HG02973 (cell line): Measurements from ENCODE around the gene RPL15.
A peak's percentile ranks its signal among the peaks of the same experiment; 100 is the strongest.
"Not testable (repeated sequence)": the region's sequence is repeated elsewhere in the genome, so short reads cannot be mapped to it uniquely, and the experiment has no call there.

Source experiments
- ATAC-seq: cut with Tn5 transposase; IDR thresholded peaks from one replicate; pipeline ENCODE4 v1.9.1; 2021; ENCODE audit warnings: moderate library complexity; ENCODE audit not compliant: unreplicated experiment

The RPL15 gene

DNA sequence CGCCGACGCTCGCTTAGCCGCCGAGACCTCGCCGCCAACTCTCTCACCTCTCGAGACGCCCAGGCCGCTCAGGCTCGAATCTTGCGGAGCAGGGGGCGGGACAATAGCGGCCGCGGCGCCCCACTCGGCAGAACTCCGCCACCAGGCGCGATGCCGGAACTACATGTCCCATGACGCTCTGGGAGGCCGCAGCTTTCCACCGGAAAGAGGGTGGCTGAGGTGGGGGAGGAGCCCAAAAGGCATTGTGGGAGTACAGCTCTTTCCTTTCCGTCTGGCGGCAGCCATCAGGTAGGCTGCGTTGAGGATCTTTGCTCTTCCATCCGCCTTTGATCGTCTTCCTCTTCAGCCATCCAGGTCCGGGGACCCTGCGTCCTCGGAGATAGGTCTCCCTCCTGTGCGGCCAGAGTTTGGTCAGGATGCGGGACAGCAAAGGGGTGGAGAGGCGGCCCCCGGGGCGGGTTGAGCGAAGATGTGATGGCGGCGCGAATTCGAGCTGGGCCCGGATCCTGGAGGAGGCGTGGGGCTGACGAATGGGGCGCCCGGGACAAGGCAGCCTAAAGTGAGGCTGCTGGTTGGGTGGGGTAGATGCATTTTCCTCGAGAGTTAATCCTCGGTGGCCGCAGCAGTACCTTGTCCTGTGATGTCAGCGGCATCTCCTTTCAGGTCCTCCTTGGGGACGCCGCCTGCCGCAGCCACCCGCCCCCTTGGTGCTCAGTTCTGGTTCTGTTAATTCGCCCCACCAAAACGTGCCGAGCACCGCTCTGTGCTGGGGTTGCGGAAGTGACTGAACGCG, at the start of gene RPL15, which contains the start of gene NKIRAS1:
Gene RPL15, plus strand, starts transcription at position 247 of the 793 bp plus-strand sequence. CDS start 728 bp downstream, outside the sequence.
Gene NKIRAS1, minus strand, starts transcription at position 105 of the 793 bp plus-strand sequence. CDS start 6,086 bp downstream, outside the sequence.
- ATAC-seq, result peak; percentile 95

DNA sequence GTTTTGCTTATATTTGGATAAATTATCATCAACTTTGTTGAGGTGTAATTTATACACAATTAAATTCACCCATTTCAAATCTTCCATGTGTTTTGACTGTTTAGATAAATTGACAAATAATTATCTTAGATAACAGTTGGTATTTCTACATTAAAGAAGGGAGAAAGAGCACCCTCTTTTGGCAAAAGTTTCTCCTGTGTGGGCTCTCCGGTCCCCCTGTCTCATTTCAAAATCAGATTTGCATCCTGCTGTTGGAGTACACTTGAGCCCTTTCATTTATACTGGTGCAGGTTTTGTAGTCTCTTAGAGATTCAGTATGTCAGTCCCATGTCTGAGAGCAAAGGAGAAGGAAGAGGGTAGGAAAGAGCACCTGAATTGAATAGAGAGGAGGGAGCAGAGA, 49.5 kb upstream of the RPL15 start:
- no peak for ATAC-seq

GRCh38 chr3:23867838-23868237, 49.1 kb upstream of the RPL15 start:
- ATAC-seq, result no peak

DNA sequence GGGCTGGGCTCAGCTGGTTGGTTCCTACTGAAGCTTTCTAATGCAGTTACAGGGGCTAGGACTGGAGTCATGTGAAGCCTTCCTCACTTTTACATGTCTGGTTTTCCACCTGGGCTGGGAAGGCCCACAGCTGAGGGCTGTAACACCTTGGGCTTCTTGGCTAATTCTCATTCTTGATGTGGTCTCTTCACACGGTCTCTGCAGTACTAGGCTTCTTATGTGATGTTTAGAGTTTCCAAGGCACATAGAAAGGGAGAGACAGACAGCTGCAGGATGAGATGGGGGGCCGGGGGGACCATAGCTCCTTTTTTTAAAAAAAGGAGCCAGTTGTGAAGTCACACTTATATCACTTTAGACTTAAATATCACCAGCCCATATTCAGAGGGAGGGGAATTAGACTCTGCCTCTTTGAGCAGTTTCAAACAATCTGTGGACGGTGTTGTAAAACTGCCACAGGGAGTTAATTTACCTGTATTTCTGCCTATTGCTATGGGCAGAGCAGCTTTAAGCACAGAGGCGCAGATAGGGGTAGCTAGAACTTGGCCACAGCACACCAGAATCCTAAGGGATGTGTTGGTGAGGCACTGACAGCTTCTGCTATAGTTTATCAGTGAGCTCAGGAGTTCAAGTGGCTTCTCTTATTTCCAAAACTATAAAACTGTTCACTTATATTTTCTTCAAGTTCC, 46.8 kb upstream of the RPL15 start:
- ATAC-seq, result no peak

GRCh38 chr3:23870663-23871043, 46.3 kb upstream of the RPL15 start:
- ATAC-seq, result not testable (repeated sequence)

GRCh38 chr3:23871361-23871760, 45.6 kb upstream of the RPL15 start:
- ATAC-seq, result not testable (repeated sequence)

DNA sequence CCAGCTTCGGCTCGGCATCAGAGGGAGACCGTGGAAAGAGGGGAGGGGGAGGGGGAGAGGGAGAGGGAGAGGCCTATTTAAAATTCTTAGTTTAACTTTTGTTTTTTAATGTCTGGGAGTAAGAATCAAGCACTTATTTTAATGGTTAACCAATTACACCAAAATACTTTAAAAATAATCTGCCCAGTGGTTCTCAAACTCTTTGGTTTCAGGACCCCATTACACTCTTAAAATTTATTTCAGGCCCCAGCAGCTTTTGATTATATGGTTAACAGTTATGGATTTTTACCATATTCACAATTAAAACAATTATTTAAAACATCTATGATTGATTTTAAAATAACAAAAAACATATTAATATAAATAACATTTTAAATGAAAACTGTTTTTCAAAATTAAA, 44.6 kb upstream of the RPL15 start:
- ATAC-seq, result no peak

DNA sequence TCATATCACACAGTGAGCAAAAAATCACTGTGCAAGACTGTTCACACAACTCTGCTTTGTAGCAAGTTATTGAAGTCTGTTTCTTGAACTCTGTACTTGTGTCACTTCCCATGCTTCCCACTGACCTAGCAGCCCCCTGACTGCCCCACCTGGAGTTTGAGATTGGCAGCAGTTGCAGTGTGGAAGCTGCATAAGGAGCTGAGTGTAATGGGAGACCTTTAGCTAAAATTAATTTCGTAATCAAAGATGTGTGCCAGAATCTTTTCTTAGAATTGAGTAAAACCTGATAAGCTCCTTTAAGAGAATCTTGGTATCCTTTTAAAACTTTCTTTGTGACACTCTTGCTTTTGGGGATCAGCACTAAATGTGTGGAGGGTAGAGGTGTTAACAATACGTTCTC, 43.0 kb upstream of the RPL15 start:
- no peak for ATAC-seq

GRCh38 chr3:23874359-23875112, 42.4 kb upstream of the RPL15 start:
- ATAC-seq, result no peak

- no peak for ATAC-seq
Observed at GRCh38 chr3:23875113-23875725, 41.7 kb upstream of the RPL15 start.

- ATAC-seq, result no peak
Observed at GRCh38 chr3:23876923-23877322, 40.0 kb upstream of the RPL15 start.

DNA sequence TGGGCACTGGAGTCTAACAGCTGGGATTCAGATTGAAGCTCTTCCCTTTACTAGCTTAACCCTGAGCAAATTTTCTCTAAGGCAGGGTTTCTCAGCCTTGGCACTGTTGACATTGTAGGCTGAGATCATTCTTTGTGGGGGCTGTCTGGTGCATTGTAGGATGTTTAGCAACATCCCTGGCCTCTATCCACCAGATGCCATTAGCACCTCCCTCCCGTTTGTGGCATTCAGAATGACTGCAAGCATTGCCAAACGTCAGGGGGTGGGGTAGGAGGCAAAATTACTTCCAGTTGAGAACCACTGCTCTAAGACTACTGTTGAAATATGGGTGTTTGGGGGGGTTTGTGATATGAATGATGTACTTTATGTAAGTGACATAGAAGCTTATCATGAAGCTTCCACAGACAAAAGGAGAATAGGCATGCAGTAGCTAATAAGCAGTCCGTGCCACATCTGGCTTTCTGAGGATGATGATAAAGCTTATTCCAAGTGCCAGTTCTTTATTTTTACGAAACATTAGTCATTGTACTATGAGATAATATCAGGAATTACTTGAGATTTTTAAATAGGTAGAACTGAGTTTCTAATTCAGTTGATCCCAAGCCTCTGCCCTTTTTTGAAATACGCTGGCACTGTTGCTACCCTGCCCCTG, 39.5 kb upstream of the RPL15 start:
- no peak for ATAC-seq

GRCh38 chr3:23879485-23879884, 37.4 kb upstream of the RPL15 start:
- no peak for ATAC-seq

GRCh38 chr3:23880703-23881339, 36.1 kb upstream of the RPL15 start:
- ATAC-seq, result no peak

GRCh38 chr3:23881993-23882392, 34.9 kb upstream of the RPL15 start:
- ATAC-seq, result not testable (repeated sequence)

DNA sequence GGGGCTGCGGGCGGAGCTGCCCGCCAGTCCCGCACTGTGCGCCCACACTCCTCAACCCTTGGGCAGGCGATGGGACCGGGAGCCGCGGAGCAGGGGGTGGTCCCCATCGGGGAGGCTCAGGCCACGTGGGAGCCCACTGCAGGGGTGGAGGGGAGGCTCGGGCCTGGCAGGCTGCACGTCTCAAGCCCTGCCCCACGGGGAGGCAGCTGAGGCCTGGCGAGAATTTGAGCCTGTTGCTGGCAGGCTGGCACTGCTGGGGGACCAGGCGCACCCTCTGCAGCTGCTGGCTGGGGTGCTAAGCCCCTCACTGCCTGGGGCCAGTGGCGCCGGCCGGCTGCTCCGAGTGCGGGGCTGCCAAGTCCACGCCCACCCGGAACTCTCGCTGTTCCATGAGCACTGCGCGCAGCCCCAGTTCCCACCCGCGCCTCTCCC, 34.4 kb upstream of the RPL15 start:
- no peak for ATAC-seq

DNA sequence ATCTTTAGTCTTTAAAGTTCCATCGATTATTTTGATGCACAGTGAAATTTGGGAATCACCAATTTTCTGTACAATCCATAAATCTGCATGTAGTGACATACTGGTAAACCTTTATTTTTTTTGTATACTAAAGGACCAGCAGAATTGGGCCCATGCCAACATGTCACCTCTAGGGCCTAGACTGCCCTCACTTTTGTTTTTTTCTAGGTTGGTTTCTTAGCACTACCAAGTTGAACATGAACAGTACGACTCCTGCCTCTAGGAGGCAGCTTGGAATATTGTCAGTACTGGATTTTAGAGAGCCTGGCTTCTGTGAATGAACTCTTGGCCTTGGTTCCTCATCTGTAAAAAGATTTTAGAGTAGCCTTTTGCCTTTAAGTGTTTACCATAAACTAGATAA, 32.5 kb upstream of the RPL15 start:
- ATAC-seq, result no peak

DNA sequence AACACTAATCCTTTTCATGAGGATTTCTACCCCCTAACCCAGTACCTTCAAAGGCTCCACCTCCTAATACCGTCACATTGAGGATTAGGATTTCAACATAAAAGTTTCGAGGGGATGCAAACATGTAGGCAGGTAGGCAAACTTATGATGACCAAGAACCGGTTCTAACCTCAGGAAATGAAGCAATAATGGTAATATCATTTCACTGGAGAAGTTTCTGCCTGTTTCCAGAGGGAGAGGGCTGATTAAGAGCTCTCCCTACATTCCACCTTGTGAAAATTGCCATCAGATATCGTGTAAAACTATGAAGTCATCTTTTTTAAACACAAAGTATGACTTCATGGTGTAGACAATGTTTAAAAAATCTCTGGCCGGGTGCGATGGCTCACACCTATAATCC, 31.7 kb upstream of the RPL15 start:
- no peak for ATAC-seq

DNA sequence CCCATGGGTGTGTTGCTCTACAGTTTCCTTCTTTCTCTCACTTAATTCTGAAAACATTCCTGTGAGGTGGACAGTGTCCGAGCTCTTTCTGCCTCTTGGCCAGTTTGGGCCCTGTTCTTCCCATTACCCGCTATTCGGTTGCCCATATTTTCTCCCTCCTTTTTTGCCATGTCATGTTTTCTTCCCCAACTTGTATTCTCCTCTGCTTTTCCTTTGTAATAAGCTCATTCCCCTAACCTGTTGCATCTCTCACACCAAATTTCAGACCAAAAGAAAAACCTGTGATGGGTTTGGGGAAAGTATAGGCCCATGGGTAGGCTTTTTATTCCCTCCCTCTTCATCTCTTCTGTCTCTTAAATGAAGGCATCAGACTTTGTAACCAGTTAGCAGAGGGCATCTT, 30.6 kb upstream of the RPL15 start:
- ATAC-seq, result no peak

- peak; percentile 50 for ATAC-seq
Observed at GRCh38 chr3:23888617-23889228, 28.2 kb upstream of the RPL15 start.
